HG03520 (cell line): ENCODE results near the gene TSPAN2.
"Not testable (repeated sequence)": the region's sequence is repeated elsewhere in the genome, so short reads cannot be mapped to it uniquely, and the experiment has no call there.

ENCODE experiments used
- ATAC-seq: cut with Tn5 transposase; IDR thresholded peaks from one replicate; pipeline ENCODE4 v1.9.1; 2021; ENCODE audit warnings: mild to moderate bottlenecking, moderate library complexity; ENCODE audit not compliant: unreplicated experiment

The TSPAN2 gene

DNA sequence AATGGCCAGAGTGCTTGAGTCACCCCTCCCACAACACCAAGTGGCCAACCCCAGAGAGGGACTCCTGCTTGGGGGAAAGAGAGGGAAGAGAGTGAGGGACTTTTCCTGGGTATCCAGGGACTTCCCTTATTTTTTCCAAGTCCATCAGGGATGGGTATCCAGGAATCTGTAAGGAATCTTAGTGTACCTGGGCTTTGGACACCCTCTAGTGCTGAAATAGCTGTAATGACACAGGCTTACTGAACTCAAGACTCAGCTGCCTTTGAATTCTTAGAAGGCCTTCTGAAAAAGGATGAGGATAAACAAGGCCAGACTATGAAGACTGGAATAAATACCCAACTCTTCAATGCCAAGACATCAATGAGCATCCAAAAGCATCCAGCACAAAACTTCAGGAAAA is 47.6 kb downstream of the TSPAN2 start:
- ATAC-seq: no peak

- ATAC-seq: no peak
Observed at GRCh38 chr1:115040501-115040900, 48.8 kb downstream of the TSPAN2 start.

- no peak for ATAC-seq
Observed at GRCh38 chr1:115036814-115037507, 52.3 kb downstream of the TSPAN2 start.

GRCh38 chr1:115035652-115036051 is 53.7 kb downstream of the TSPAN2 start:
- ATAC-seq: no peak

DNA sequence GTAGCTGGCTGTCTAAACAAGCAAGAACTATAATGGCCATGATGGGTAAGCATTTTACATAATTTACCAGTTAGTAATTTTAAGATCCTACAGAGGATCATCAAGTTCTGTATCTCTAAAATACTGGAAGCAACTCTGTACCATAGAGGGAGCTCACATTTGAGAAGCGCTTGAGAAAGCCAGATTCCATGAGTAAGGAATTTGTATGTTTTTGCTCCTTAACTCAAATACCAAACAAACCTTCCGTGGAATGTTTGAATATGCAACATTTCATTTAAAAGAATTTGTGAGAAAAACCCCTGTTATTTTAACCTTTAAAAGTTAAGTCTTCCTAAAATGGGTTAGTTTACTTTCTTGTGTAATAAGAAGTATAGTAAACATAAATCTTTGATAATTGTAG is 57.7 kb downstream of the TSPAN2 start:
- no peak for ATAC-seq

DNA sequence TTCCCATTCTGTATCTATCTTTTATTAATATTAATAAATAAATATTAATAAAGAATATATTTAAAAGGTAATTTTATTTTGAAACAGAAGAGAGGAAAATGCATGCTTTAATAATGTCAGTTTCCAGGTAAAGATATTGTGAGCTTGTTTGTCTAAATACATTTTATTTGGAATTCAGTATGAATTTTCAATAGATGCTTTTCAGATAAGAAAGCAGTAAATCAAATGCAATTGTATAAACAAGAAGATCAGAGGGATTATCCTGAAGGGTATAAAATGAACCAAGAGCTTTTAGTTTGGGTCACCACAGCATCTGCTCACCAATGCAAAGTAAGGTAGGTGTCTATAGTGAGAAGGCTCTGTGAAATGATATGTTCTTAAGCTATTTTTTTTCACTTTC is 59.8 kb downstream of the TSPAN2 start, which contains the start of gene TSHB:
TSS of gene TSHB (plus strand) at position 301 of the 400 bp plus-strand sequence. CDS start 3,537 bp downstream, outside the sequence.
- ATAC-seq: no peak

GRCh38 chr1:115023593-115023992 is 65.7 kb downstream of the TSPAN2 start:
- no peak for ATAC-seq

- ATAC-seq: no peak
Observed at GRCh38 chr1:115021145-115021544, 68.2 kb downstream of the TSPAN2 start.

GRCh38 chr1:115019549-115019948 is 69.8 kb downstream of the TSPAN2 start:
- ATAC-seq: not testable (repeated sequence)

GRCh38 chr1:115013792-115014191 is 75.5 kb downstream of the TSPAN2 start:
- no peak for ATAC-seq

GRCh38 chr1:115012434-115012833 is 76.9 kb downstream of the TSPAN2 start:
- no peak for ATAC-seq

DNA sequence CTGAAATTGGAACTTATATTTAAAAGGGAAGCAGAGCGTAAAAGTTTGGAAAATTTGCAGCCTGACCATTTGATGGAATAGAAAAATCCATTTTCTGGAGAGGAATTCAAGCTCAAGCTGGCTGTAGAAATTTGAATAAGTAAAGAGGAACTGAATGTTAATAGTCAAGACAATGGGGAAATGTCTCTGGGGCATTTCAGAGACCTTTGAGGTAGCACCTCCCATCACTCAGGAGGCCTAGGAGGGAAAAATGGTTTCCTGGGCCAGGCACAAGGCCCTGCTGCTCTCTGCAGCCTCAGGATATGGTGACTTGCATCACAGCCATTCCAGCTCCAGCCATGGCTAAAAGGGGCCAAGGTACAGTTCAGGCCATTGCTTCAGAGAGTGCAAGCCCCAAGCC is 77.3 kb downstream of the TSPAN2 start:
- ATAC-seq: no peak

DNA sequence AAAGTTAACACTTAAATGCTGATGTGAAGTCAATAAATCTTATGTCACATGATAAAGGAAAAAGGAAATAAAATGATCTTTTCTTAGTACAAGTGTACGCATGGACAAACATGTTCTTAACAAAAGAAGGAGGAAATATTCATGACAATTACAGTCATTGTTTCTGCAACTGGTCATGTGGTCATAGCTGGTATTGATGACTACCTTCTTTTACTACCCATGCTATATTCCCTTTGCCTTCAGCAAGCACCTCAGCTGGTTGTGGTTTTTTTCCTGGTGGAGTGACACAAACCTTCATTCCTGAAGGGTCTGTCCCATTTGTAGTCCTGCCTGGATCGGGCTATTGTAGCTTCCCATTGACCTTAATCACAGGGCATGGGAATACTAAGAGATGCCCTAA is 83.1 kb downstream of the TSPAN2 start:
- no peak for ATAC-seq
